ENCODE data around the gene TRIM5. TPM values are rescaled to one million over a fixed set of nuclear protein-coding genes. Genes with fewer than 3 reads are reported as not detected.

TRIM5 gene
- total and polyA plus RNA-seq, 2 donors (not counting 3 experiments of a cell fraction or from before 2014, with no cell fraction given), result 54.5 to 57.3 TPM

- no TSS peak for BruUV-seq (replicated peaks)
- DNase-seq (ENCODE audit: low read depth, low spot score), result no peak
These were observed 10.5 kb downstream of the TRIM5 start for GRCh38 chr11:5674391-5674790.

GRCh38 chr11:5671831-5672230 is 13.0 kb downstream of the TRIM5 start:
- BruUV-seq (replicated peaks), result no TSS peak
- intact Hi-C loops (cut with micrococcal nuclease), result no loop called here
- H3K4me3 ChIP-seq (replicated peaks in 1 of 3; ENCODE audit: insufficient read depth in 1 of 3, low read depth in 1 of 3, low read length in 3 of 3), result no peak overlapping the region
- TF ChIP-seq MYC (IDR thresholded peaks at IDR 0.05; ENCODE audit: low read depth, low read length), result no peak
- no peak for TF ChIP-seq POLR2A (IDR thresholded peaks at IDR 0.05; ENCODE audit: low read depth, low read length)
- TF ChIP-seq POLR2AphosphoS5 (IDR thresholded peaks at IDR 0.05; ENCODE audit: insufficient read depth, low read depth, low read length), result no peak
- TF ChIP-seq JUN (IDR thresholded peaks at IDR 0.05; ENCODE audit: borderline replicate concordance, insufficient read depth, insufficient read length, low read depth), result no peak
- H3K4me2 ChIP-seq (ENCODE audit: insufficient read depth, low read length), result no peak overlapping the region
- ChIA-PET CTCF (no interaction called here), POLR2A (no interaction called here)
- DNase-seq (ENCODE audit: low read depth, low spot score) (no peak), FAIRE-seq (no peak)
- no peaks in the 10 kb centered on the region for H3K9me3 ChIP-seq (replicated peaks; ENCODE audit: control insufficient read depth, insufficient read depth, low read length)
- dilution Hi-C loops (cut with MboI; ENCODE audit: extremely low pct_ligation_motif_present, low sequenced_read_pairs), result no loop called here
- peaks cover 16% of the 10 kb centered on the region for H3K79me2 ChIP-seq (ENCODE audit: control insufficient read depth, insufficient read depth, low read length)
- H3K4me1 ChIP-seq (ENCODE audit: control insufficient read depth, extremely low read depth, insufficient read depth, low read length), result no peaks in the 10 kb centered on the region
- peaks cover 6 to 18% of the 10 kb centered on the region in 2 experiments for H3K36me3 ChIP-seq (ENCODE audit: control insufficient read depth in 2 of 2, extremely low read depth in 1 of 2, insufficient read depth in 2 of 2, low read length in 2 of 2)
- H3K9ac ChIP-seq (replicated peaks; ENCODE audit: extremely low read depth, insufficient read depth, low read length), result no peak overlapping the region
- no peaks in the 10 kb centered on the region for H3K9me1 ChIP-seq (replicated peaks; ENCODE audit: control insufficient read depth, extremely low read depth, insufficient read depth, low read length)
- peaks cover 2% of the 10 kb centered on the region for H4K20me1 ChIP-seq (replicated peaks; ENCODE audit: control insufficient read depth, extremely low read depth, insufficient read depth, low read length)
- no peak overlapping the region for H2AFZ ChIP-seq (ENCODE audit: low read depth, low read length)
- H3K27ac ChIP-seq (ENCODE audit: insufficient read depth, low read depth, low read length), result no peak overlapping the region
- H3K27me3 ChIP-seq (ENCODE audit: control insufficient read depth in 2 of 2, insufficient read depth in 2 of 2, low read length in 2 of 2), result no peaks in the 10 kb centered on the region

More at GRCh38 chr11:5674391-5674790, 10.5 kb downstream of the TRIM5 start:
- peaks cover 10 to 23% of the 10 kb centered on the region in 2 experiments for H3K36me3 ChIP-seq (ENCODE audit: control insufficient read depth in 2 of 2, extremely low read depth in 1 of 2, insufficient read depth in 2 of 2, low read length in 2 of 2)
- H2AFZ ChIP-seq (ENCODE audit: low read depth, low read length), result no peak overlapping the region
- intact Hi-C loops (cut with micrococcal nuclease), result no loop called here
- dilution Hi-C loops (cut with MboI; ENCODE audit: extremely low pct_ligation_motif_present, low sequenced_read_pairs), result no loop called here
- peaks cover 19% of the 10 kb centered on the region for H3K79me2 ChIP-seq (ENCODE audit: control insufficient read depth, insufficient read depth, low read length)
- H3K27me3 ChIP-seq (ENCODE audit: control insufficient read depth in 2 of 2, insufficient read depth in 2 of 2, low read length in 2 of 2), result no peaks in the 10 kb centered on the region
- H3K27ac ChIP-seq (ENCODE audit: insufficient read depth, low read depth, low read length), result no peak overlapping the region
- peaks cover 2% of the 10 kb centered on the region for H4K20me1 ChIP-seq (replicated peaks; ENCODE audit: control insufficient read depth, extremely low read depth, insufficient read depth, low read length)
- H3K9me3 ChIP-seq (replicated peaks; ENCODE audit: control insufficient read depth, insufficient read depth, low read length), result no peaks in the 10 kb centered on the region
- H3K4me2 ChIP-seq (ENCODE audit: insufficient read depth, low read length), result no peak overlapping the region
- ChIA-PET CTCF (interaction anchor here (1.0 kb wide), 1 partner anchor 12 kb away, joined by 3 read pairs; no protein-coding TSS in a partner anchor), POLR2A (no interaction called here)
- H3K9me1 ChIP-seq (replicated peaks; ENCODE audit: control insufficient read depth, extremely low read depth, insufficient read depth, low read length), result no peaks in the 10 kb centered on the region
- TF ChIP-seq MYC (IDR thresholded peaks at IDR 0.05; ENCODE audit: low read depth, low read length), result no peak
- no peak for TF ChIP-seq POLR2AphosphoS5 (IDR thresholded peaks at IDR 0.05; ENCODE audit: insufficient read depth, low read depth, low read length)
- TF ChIP-seq POLR2A (IDR thresholded peaks at IDR 0.05; ENCODE audit: low read depth, low read length), result no peak
- TF ChIP-seq FOS (IDR thresholded peaks at IDR 0.05; ENCODE audit: borderline replicate concordance, insufficient read depth, low read length), result no peak
- TF ChIP-seq JUN (IDR thresholded peaks at IDR 0.05; ENCODE audit: borderline replicate concordance, insufficient read depth, insufficient read length, low read depth), result no peak
- no peak for FAIRE-seq
- H3K9ac ChIP-seq (replicated peaks; ENCODE audit: extremely low read depth, insufficient read depth, low read length), result no peak overlapping the region
- H3K4me1 ChIP-seq (ENCODE audit: control insufficient read depth, extremely low read depth, insufficient read depth, low read length), result no peaks in the 10 kb centered on the region
- H3K4me3 ChIP-seq (replicated peaks in 1 of 3; ENCODE audit: insufficient read depth in 1 of 3, low read depth in 1 of 3, low read length in 3 of 3), result no peak overlapping the region
